ENCODE results near the gene SAG. TPM values are rescaled to one million over a fixed set of nuclear protein-coding genes. Genes with fewer than 3 reads are reported as not detected.

SAG gene
- total and polyA plus RNA-seq, 2 of the 13 experiments (the other 11 are each of a cell fraction or from before 2014, with no cell fraction given) = not detected

- TF ChIP-seq ZNF776 (CRISPR knock-in tag; IDR thresholded peaks at IDR 0.05) (no peak), RARA (CRISPR knock-in tag; IDR thresholded peaks at IDR 0.05) (peak; percentile 84), ZNF382 (CRISPR knock-in tag; IDR thresholded peaks at IDR 0.05; ENCODE audit: borderline replicate concordance) (no peak), SP5 (CRISPR knock-in tag; IDR thresholded peaks at IDR 0.05; ENCODE audit: borderline replicate concordance, low read depth) (0 out of 2 replicates have a peak, but pooled peaks have one; percentile 42), PBX3 (CRISPR knock-in tag; IDR thresholded peaks at IDR 0.05; ENCODE audit: borderline replicate concordance) (no peak), SRY (CRISPR knock-in tag; IDR thresholded peaks at IDR 0.05) (no peak), GMEB2 (CRISPR knock-in tag; IDR thresholded peaks at IDR 0.05; ENCODE audit: low read depth) (no peak), ZNF781 (CRISPR knock-in tag; IDR thresholded peaks at IDR 0.05; ENCODE audit: borderline replicate concordance, not compliant biosample characterization) (peak; percentile 62), ZNF619 (CRISPR knock-in tag; IDR thresholded peaks at IDR 0.05) (peak; percentile 61; the same call in 1 of the 2 replicates), ZNF678 (CRISPR knock-in tag; IDR thresholded peaks at IDR 0.05) (no peak), ZNF572 (CRISPR knock-in tag; IDR thresholded peaks at IDR 0.05) (0 out of 2 replicates have a peak, but pooled peaks have one; percentile 63), MXD4 (CRISPR knock-in tag; IDR thresholded peaks at IDR 0.05) (peak; percentile 53; the same call in 1 of the 2 replicates), ZNF468 (CRISPR knock-in tag; IDR thresholded peaks at IDR 0.05) (no peak), NFE2L2 (IDR thresholded peaks at IDR 0.05; ENCODE audit: low read length) (no peak), ZBTB7A (CRISPR knock-in tag; IDR thresholded peaks at IDR 0.05) (peak; percentile 90), SOX6 (IDR thresholded peaks at IDR 0.05) (no peak), SOX6 (CRISPR knock-in tag; IDR thresholded peaks at IDR 0.05) (peak; percentile 72), ZNF274 (CRISPR knock-in tag; IDR thresholded peaks at IDR 0.05) (no peak; the same call in 1 of the 2 replicates), MEF2D (CRISPR knock-in tag; IDR thresholded peaks at IDR 0.05) (no peak; the same call in 1 of the 2 replicates), ZNF740 (CRISPR knock-in tag; IDR thresholded peaks at IDR 0.05) (peak; percentile 93), HOXA5 (CRISPR knock-in tag; IDR thresholded peaks at IDR 0.05) (no peak), ZNF530 (CRISPR knock-in tag; IDR thresholded peaks at IDR 0.05; ENCODE audit: low read depth) (no peak), KLF6 (CRISPR knock-in tag; IDR thresholded peaks at IDR 0.05) (no peak), THAP9 (CRISPR knock-in tag; IDR thresholded peaks at IDR 0.05; ENCODE audit: borderline replicate concordance) (peak; percentile 72; the same call in 1 of the 2 replicates), DMAP1 (CRISPR knock-in tag; IDR thresholded peaks at IDR 0.05) (peak; percentile 74; the same call in 1 of the 2 replicates), HNRNPH1 (optimal IDR thresholded peaks at IDR 0.05; ENCODE audit: low read depth, low read length) (no peak)
Measured at GRCh38 chr2:233387667-233388528, 80.3 kb downstream of the SAG start (continued).
